ENCODE data around the gene UGGT1.
"Not testable (repeated sequence)": the region's sequence is repeated elsewhere in the genome, so short reads cannot be mapped to it uniquely, and the experiment has no call there.

UGGT1 gene

DNA sequence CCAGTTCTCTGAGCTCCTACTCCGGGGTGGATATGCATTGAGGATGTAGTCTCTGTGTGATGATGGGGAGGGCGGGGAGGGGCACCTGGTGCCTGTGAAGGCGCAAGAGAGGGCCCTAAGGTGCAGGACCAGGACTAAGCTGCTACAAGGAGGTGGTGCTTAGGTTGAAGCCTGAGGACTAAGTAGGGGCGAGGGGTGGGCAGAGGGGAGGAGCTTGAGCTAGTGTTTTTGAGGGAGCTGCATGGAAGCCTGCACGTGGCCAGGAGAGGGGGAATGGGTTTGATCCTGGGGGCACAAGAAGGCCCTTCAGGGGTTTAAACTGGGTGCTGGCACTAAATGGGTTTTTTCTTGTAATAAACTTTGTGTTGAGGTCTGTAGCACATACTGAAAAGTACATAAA lies 105.0 kb downstream of the UGGT1 start:
- no peak for TF ChIP-seq JUND (IDR thresholded peaks at IDR 0.05; ENCODE audit: low read depth)
- in situ Hi-C loops (cut with HindIII; ENCODE audit: low pct_unique_long_range_greater_than_20kb, low sequenced_read_pairs): no loop called here
- DNase-seq (ENCODE audit: low read depth in 1 of 2, low spot score in 1 of 2): no peak

DNA sequence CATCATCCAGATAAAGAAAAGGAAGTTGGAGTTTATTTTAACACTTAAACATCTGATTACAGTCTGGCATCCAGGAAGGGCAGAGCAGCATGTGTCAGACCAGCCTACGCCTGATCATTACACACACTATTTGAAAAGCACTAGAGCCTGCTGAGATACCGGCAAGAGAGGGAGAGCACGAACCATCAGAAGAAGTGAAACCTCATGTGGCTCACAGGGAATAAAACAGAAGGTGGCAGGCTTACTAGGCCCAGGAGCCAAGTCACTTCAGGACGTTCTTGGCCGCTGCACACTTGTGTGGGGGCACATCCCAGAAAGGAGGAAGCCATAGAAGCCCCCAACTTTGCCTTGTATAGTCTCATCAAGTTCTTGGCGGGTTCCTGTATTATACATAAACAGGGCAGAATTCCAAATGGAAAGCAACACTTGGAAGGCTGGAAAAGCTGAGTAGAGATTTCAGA lies 105.5 kb downstream of the UGGT1 start:
- in situ Hi-C loops (cut with HindIII; ENCODE audit: low pct_unique_long_range_greater_than_20kb, low sequenced_read_pairs): no loop called here
- no peak for DNase-seq (ENCODE audit: low read depth in 1 of 2, low spot score in 1 of 2)
- no peak for TF ChIP-seq JUND (IDR thresholded peaks at IDR 0.05; ENCODE audit: low read depth)

DNA sequence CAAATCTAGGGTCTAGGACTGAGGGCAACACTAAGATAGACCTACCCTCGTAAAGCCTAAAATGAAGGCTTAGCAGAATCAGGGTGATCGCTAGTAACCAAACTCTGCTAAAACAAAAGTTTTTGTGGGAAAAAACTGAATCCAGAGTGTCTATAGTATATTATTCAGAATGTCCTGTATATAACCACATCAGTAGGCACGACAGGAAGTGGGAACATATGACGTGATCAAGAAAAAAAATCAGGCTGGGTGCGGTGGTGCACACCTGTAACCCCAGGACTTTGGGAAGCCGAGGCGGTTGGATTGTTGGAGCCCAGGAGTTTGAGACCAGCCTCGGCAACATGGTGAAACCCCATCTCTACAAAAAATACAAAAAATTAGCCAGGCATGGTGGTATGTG lies 106.1 kb downstream of the UGGT1 start:
- in situ Hi-C loops (cut with HindIII; ENCODE audit: low pct_unique_long_range_greater_than_20kb, low sequenced_read_pairs): no loop called here
- DNase-seq (ENCODE audit: low read depth in 1 of 2, low spot score in 1 of 2): no peak
- TF ChIP-seq JUND (IDR thresholded peaks at IDR 0.05; ENCODE audit: low read depth): no peak

- in situ Hi-C loops (cut with HindIII; ENCODE audit: low pct_unique_long_range_greater_than_20kb, low sequenced_read_pairs): no loop called here
- no peak for TF ChIP-seq JUND (IDR thresholded peaks at IDR 0.05; ENCODE audit: low read depth)
- no peak for DNase-seq (ENCODE audit: low read depth in 1 of 2, low spot score in 1 of 2)
Measured at GRCh38 chr2:128198656-128199055, 107.7 kb downstream of the UGGT1 start.

DNA sequence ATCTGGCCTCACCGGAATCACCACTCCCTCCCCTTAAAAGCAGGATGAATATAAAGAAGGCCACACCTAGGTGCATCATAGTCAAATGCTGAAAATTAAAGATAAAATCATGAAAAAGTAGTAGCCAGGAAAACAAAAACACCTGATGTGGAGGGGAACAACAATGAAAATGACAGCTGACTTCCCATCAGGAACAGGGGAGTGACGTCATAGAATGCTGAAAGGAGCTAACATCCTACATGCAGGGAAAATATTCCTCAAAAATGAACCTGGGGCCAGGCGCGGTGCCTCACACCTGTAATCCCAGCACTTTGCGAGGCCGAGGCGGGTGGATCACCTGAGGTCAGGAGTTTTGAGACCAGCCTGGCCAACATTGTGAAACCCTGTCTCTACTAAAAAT lies 108.1 kb downstream of the UGGT1 start:
- TF ChIP-seq JUND (IDR thresholded peaks at IDR 0.05; ENCODE audit: low read depth): no peak
- DNase-seq (ENCODE audit: low read depth in 1 of 2, low spot score in 1 of 2): no peak
- in situ Hi-C loops (cut with HindIII; ENCODE audit: low pct_unique_long_range_greater_than_20kb, low sequenced_read_pairs): no loop called here

DNA sequence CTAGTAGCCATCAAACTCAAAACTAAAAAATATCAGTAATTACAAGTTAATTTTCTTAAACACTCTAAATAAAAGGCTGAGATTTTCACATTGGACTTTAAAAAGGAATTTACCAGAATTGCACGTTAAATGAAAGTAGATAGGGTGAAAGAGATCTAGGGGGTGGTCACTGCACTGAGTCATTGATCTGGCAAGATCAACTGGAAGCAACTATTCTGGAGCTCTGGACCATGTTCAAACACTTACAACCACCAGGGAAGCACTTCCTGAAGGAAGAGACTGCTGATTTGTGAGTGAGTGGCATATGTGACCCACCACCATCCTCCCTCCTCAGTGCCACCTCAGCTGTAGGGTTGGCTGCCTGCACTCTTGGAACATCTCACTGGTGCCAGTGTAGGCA lies 111.8 kb downstream of the UGGT1 start:
- in situ Hi-C loops (cut with HindIII; ENCODE audit: low pct_unique_long_range_greater_than_20kb, low sequenced_read_pairs): no loop called here
- DNase-seq (ENCODE audit: low read depth in 1 of 2, low spot score in 1 of 2): no peak
- TF ChIP-seq JUND (IDR thresholded peaks at IDR 0.05; ENCODE audit: low read depth): no peak

GRCh38 chr2:128206245-128206644 lies 115.2 kb downstream of the UGGT1 start:
- in situ Hi-C loops (cut with HindIII; ENCODE audit: low pct_unique_long_range_greater_than_20kb, low sequenced_read_pairs): no loop called here
- TF ChIP-seq JUND (IDR thresholded peaks at IDR 0.05; ENCODE audit: low read depth): no peak

DNA sequence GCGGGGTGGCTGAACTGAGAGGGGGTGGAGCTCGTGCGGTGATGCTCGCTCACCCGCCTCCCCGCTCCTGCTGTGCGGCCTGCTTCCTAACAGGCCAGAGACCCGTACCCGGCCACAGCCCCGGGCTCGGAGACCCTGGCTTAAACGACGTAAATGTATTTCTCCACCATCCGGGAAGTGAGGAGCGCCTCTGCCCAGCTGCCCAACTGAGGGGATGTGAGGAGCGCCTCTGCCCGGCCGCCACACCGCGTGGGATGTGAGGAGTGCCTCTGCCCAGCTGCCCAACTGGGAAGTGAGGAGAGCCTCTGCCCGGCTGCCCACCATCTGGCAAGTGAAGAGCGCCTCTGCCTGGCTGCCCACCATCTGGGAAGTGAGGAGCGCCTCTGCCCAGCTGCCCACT lies 117.0 kb downstream of the UGGT1 start:
- no peak for DNase-seq (ENCODE audit: low read depth in 1 of 2, low spot score in 1 of 2)
- in situ Hi-C loops (cut with HindIII; ENCODE audit: low pct_unique_long_range_greater_than_20kb, low sequenced_read_pairs): no loop called here
- TF ChIP-seq JUND (IDR thresholded peaks at IDR 0.05; ENCODE audit: low read depth): no peak

More at GRCh38 chr2:128206245-128206644, 115.2 kb downstream of the UGGT1 start:
- no peak for DNase-seq (ENCODE audit: low read depth in 1 of 2, low spot score in 1 of 2)

GRCh38 chr2:128208631-128209324 lies 117.8 kb downstream of the UGGT1 start:
- in situ Hi-C loops (cut with HindIII; ENCODE audit: low pct_unique_long_range_greater_than_20kb, low sequenced_read_pairs); DNase-seq (ENCODE audit: low read depth in 1 of 2, low spot score in 1 of 2): not testable (repeated sequence)

- no peak for TF ChIP-seq JUND (IDR thresholded peaks at IDR 0.05; ENCODE audit: low read depth)
- in situ Hi-C loops (cut with HindIII; ENCODE audit: low pct_unique_long_range_greater_than_20kb, low sequenced_read_pairs): no loop called here
- DNase-seq (ENCODE audit: low read depth in 1 of 2, low spot score in 1 of 2): no peak
Measured at GRCh38 chr2:128214251-128214650, 123.3 kb downstream of the UGGT1 start.

- no peak for DNase-seq (ENCODE audit: low read depth in 1 of 2, low spot score in 1 of 2)
- TF ChIP-seq JUND (IDR thresholded peaks at IDR 0.05; ENCODE audit: low read depth): no peak
- in situ Hi-C loops (cut with HindIII; ENCODE audit: low pct_unique_long_range_greater_than_20kb, low sequenced_read_pairs): no loop called here
Measured at GRCh38 chr2:128214866-128215460, 124.0 kb downstream of the UGGT1 start.

DNA sequence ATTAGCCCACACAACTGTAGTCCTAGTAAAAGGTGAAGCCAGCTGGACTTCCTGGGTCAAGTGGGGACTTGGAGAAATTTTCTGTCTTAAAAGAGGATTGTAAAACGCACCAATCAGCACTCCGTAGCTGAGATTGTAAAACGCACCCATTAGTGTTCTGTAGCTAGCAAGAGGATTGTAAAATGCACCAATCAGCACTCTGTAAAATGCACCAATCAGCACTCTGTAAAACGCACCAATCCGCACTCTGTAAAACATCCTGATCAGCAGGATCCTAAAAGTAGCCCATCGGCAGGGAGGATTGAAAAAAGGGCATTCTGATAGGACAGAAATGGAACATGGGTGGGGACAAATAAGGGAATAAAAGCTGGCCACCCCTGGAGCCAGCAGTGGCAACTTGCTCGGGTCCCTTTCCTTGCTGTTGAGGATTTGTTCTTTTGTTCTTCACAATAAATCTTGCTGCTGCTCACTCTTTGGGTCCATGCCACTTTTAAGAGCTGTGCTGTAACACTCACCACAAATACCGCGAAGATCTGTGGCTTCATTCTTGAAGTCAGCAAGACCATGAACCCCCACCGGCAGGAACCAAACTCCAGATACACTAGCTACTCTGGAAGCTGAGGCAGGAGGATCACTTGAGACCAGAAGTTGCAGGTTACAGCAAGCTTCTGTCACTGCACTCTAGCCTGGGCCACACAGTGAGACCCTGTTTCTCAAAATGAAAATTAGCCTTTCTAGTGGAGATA lies 125.1 kb downstream of the UGGT1 start:
- TF ChIP-seq JUND (IDR thresholded peaks at IDR 0.05; ENCODE audit: low read depth): no peak
- in situ Hi-C loops (cut with HindIII; ENCODE audit: low pct_unique_long_range_greater_than_20kb, low sequenced_read_pairs): no loop called here
- no peak for DNase-seq (ENCODE audit: low read depth in 1 of 2, low spot score in 1 of 2)

GRCh38 chr2:128217671-128218070 lies 126.7 kb downstream of the UGGT1 start:
- in situ Hi-C loops (cut with HindIII; ENCODE audit: low pct_unique_long_range_greater_than_20kb, low sequenced_read_pairs): no loop called here
- DNase-seq (ENCODE audit: low read depth in 1 of 2, low spot score in 1 of 2): no peak
- TF ChIP-seq JUND (IDR thresholded peaks at IDR 0.05; ENCODE audit: low read depth): no peak

Data from T47D (cell line).